ENCODE data around the gene FNDC3B. TPM values are rescaled to one million over a fixed set of nuclear protein-coding genes. Genes with fewer than 3 reads are reported as not detected.

FNDC3B gene
- total RNA-seq, 1 experiment from 2014 or later: 48.6 TPM

DNA sequence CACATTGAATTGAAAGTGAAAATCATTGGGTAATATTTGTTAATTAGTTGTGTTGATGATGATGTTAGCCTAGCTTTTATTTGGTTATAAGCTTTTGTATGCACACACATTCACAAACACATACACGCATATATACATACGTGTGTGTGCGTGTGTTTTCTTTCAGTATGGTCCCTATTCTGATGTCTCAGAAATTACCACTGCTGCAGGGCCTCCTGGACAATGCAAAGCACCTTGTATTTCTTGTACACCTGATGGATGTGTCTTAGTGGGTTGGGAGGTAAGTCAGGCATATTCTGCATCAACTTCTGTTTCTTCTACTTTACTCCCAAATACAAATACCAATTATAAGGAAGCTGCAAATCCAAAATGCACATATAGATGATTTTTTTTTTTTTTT, 306.8 kb downstream of the FNDC3B start:
- Histone ChIP-seq H3K79me2 (ENCODE audit: low read length) (no peaks in the 10 kb centered on the region), H3K27me3 (ENCODE audit: low read length) (no peaks in the 10 kb centered on the region), H3K4me2 (ENCODE audit: low read length) (no peak overlapping the region), H3F3A (ENCODE audit: low read length, unreplicated experiment) (no peaks in the 10 kb centered on the region), H3K4me1 (ENCODE audit: insufficient read depth, low read length) (peaks cover 5% of the 10 kb centered on the region; the same call in 1 of the 2 replicates), H3K36me3 (ENCODE audit: low read depth, low read length) (peaks cover 51% of the 10 kb centered on the region), H4K20me1 (ENCODE audit: low read length) (no peaks in the 10 kb centered on the region), H3K4me3 (ENCODE audit: low read length) (no peak overlapping the region), H2AFZ (ENCODE audit: low read length) (no peak overlapping the region), H3K9me2 (replicated peaks; ENCODE audit: low read length) (no peaks in the 10 kb centered on the region), H3K9me3 (ENCODE audit: low read length) (no peaks in the 10 kb centered on the region), H3K27ac (ENCODE audit: low read length) (no peak overlapping the region), H3K9ac (ENCODE audit: low read length) (no peak overlapping the region)
- intact Hi-C loops (cut with micrococcal nuclease): loop anchor here (10.0 kb wide), 1 partner anchor 641 kb away; no protein-coding TSS in a partner anchor
- ChIA-PET POLR2A (ENCODE audit: unreplicated experiment) (no interaction called here), CTCF (interaction anchor here (0.6 kb wide), 1 partner anchor 321 kb away, joined by 7 read pairs; no protein-coding TSS in a partner anchor)
- BruUV-seq (replicated peaks): no TSS peak
- TF ChIP-seq EZH2phosphoT487 (IDR thresholded peaks at IDR 0.05; ENCODE audit: borderline replicate concordance, low read length): no peak
- no peak for TF ChIP-seq EZH2 (IDR thresholded peaks at IDR 0.05; ENCODE audit: low read length, unreplicated experiment)
- TF ChIP-seq, protein P1, sequence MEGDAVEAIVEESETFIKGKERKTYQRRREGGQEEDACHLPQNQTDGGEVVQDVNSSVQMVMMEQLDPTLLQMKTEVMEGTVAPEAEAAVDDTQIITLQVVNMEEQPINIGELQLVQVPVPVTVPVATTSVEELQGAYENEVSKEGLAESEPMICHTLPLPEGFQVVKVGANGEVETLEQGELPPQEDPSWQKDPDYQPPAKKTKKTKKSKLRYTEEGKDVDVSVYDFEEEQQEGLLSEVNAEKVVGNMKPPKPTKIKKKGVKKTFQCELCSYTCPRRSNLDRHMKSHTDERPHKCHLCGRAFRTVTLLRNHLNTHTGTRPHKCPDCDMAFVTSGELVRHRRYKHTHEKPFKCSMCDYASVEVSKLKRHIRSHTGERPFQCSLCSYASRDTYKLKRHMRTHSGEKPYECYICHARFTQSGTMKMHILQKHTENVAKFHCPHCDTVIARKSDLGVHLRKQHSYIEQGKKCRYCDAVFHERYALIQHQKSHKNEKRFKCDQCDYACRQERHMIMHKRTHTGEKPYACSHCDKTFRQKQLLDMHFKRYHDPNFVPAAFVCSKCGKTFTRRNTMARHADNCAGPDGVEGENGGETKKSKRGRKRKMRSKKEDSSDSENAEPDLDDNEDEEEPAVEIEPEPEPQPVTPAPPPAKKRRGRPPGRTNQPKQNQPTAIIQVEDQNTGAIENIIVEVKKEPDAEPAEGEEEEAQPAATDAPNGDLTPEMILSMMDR (conservative IDR thresholded peaks at IDR 0.05; ENCODE audit: low read depth, low read length): no peak
- ATAC-seq (no peak), DNase-seq (no peak)

DNA sequence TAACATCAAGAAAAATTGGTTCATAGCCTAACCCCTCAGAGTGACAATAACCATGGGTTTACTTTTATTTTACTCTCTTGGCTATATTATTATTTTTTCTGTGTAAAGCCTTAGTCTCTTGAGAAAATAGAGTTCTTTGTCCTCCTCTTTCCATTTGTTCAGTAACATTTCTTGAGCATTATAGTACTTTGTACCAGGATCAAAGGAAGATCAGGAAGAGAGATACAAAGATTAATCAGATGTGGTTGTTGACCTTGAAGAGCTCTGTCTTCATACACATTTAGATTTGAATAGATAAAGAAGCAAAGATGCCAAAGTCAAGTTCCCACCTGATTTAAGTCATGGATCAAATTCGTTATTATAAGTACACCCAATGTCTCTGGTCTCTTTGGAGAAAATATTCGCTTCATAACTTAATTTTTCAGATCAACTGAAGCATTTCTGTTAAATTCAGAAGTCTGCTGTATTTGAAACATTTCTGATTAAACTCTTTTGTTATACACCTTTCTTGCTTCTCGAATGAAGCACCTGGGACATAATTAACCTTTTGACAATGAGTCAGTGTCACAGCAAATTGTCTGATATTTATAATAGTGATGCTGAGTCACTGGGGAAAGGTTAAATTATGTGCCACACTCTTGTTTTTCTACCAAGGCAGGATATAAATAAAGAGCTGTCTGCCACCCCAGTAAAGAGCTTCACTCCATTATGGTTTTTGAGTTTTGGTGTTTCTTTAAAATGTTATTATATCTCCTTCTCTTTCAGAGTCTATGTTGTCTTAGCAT, 308.7 kb downstream of the FNDC3B start:
- TF ChIP-seq EZH2phosphoT487 (IDR thresholded peaks at IDR 0.05; ENCODE audit: borderline replicate concordance, low read length): no peak
- TF ChIP-seq EZH2 (IDR thresholded peaks at IDR 0.05; ENCODE audit: low read length, unreplicated experiment): no peak
- TF ChIP-seq, protein P1 (conservative IDR thresholded peaks at IDR 0.05; ENCODE audit: low read depth, low read length): no peak
- no peak for DNase-seq
- Histone ChIP-seq H3K27ac (ENCODE audit: low read length) (no peak overlapping the region), H2AFZ (ENCODE audit: low read length) (no peak overlapping the region), H3K79me2 (ENCODE audit: low read length) (no peaks in the 10 kb centered on the region), H3K9ac (ENCODE audit: low read length) (no peak overlapping the region), H3K4me1 (ENCODE audit: insufficient read depth, low read length) (peaks cover 5% of the 10 kb centered on the region; the same call in 1 of the 2 replicates), H3F3A (ENCODE audit: low read length, unreplicated experiment) (no peaks in the 10 kb centered on the region), H3K27me3 (ENCODE audit: low read length) (no peaks in the 10 kb centered on the region), H3K9me2 (replicated peaks; ENCODE audit: low read length) (no peaks in the 10 kb centered on the region), H3K4me3 (ENCODE audit: low read length) (no peak overlapping the region), H3K36me3 (ENCODE audit: low read depth, low read length) (peaks cover 43% of the 10 kb centered on the region), H3K9me3 (ENCODE audit: low read length) (no peaks in the 10 kb centered on the region), H3K4me2 (ENCODE audit: low read length) (no peak overlapping the region), H4K20me1 (ENCODE audit: low read length) (no peaks in the 10 kb centered on the region)
- no TSS peak for BruUV-seq (replicated peaks)
- CTCF ChIA-PET: no interaction called here
- ATAC-seq: peak; percentile 27; the same call in 1 of the 2 replicates
- POLR2A ChIA-PET (ENCODE audit: unreplicated experiment): no interaction called here
- intact Hi-C loops (cut with micrococcal nuclease): loop anchor here (10.0 kb wide), 1 partner anchor 643 kb away; no protein-coding TSS in a partner anchor

DNA sequence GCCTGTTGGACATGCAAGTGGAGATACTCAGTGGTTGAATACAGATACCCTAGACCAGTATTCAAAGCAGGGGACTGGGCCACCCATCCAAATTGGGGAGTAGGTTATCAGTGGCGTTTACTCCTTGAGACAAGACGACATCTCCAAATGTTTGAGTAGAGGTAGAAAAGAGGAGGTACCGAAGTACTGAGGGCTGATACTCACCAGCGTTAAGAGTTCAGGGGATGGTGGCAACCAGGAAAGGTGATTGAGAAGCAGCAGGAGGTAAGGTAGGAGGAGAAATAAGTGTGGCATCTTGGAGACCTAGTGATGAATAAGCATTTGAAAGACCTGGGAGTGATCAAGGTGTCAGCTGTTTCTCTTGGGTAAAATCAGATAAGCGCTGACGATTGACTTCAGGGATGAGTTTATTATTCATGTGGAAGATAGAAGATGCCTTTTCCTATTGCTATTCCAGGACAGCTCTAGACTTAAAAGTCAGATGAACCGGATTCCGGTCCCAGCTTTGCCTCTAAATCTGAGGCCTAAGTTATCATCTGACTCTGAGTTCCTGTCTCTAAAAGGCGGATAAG, 312.6 kb downstream of the FNDC3B start:
- Histone ChIP-seq H3K4me3 (ENCODE audit: low read length) (no peak overlapping the region), H4K20me1 (ENCODE audit: low read length) (peaks cover 6% of the 10 kb centered on the region; the same call in 1 of the 2 replicates), H3K4me1 (ENCODE audit: insufficient read depth, low read length) (peaks cover 19% of the 10 kb centered on the region), H2AFZ (ENCODE audit: low read length) (no peak overlapping the region), H3K27ac (ENCODE audit: low read length) (no peak overlapping the region), H3K9me2 (replicated peaks; ENCODE audit: low read length) (no peaks in the 10 kb centered on the region), H3K36me3 (ENCODE audit: low read depth, low read length) (peaks cover 28% of the 10 kb centered on the region), H3F3A (ENCODE audit: low read length, unreplicated experiment) (peaks cover 5% of the 10 kb centered on the region), H3K9ac (ENCODE audit: low read length) (no peak overlapping the region), H3K9me3 (ENCODE audit: low read length) (no peaks in the 10 kb centered on the region), H3K4me2 (ENCODE audit: low read length) (no peak overlapping the region), H3K79me2 (ENCODE audit: low read length) (no peaks in the 10 kb centered on the region), H3K27me3 (ENCODE audit: low read length) (no peaks in the 10 kb centered on the region)
- ATAC-seq (no peak), DNase-seq (no peak)
- ChIA-PET POLR2A (ENCODE audit: unreplicated experiment) (no interaction called here), CTCF (no interaction called here)
- TF ChIP-seq, protein P1 (conservative IDR thresholded peaks at IDR 0.05; ENCODE audit: low read depth, low read length): no peak
- TF ChIP-seq EZH2 (IDR thresholded peaks at IDR 0.05; ENCODE audit: low read length, unreplicated experiment) (no peak), EZH2phosphoT487 (IDR thresholded peaks at IDR 0.05; ENCODE audit: borderline replicate concordance, low read length) (no peak)
- no TSS peak for BruUV-seq (replicated peaks)
- intact Hi-C loops (cut with micrococcal nuclease): no loop called here
